Body of pancreas (tissue), 4 donors: ENCODE results near the gene CAMTA1.

Experiments used
- POLR2A ChIP-seq, 3 donors: fragments of 450-650 bp; IDR thresholded peaks; one replicate each; pipeline ENCODE4 v1.6.1; 2016; ENCODE audit warnings: antibody characterized with exemption in 3 of 3, mild to moderate bottlenecking in 2 of 3
- TF ChIP-seq, protein P1 (sequence below), 7 experiments: fragments of 450-650 bp in 4 of 7; fragments of 200-600 bp in 3 of 7; sonication (generic) in 3 of 7; IDR thresholded peaks; one replicate each; pipeline ENCODE4 v1.5.1; 2016 to 2019; ENCODE audit warnings: antibody characterized with exemption in 7 of 7

DNA sequence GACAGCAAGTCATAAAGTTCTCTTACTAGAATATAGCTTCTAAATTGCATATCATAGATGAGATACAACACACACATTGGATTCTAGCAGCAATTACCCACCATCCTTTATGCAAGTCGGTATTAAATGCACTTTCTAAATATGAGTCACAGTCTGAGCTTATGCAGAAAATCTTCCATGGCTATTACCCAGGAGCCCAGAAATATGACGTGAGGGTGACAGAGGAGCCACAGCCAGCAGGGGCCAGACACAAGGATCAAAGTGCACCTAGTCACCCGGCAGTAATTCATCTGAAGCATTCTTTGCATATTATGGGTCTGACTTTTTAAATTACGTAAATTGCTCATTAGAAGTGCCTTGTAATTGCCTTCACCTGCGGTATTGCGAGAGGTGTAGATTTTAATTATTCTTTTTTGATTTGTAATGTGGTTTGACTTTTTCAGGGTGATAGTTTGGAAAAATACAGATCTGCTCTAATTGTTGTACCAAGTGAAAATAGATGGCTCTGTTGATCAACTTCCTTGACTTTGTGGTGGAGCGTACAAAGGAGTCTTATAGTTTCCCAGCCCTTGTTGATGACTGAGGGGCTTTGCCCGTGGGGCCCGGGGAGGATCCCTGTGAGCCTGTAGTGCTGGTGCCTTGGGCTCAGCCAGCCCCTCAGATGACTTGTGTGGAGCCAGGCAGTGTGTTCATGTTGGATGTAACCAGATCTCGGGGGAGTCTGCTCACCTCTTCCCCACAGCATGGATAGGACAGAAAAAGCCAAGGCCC is 515.8 kb downstream of the CAMTA1 start:
- TF ChIP-seq, protein P1, sequence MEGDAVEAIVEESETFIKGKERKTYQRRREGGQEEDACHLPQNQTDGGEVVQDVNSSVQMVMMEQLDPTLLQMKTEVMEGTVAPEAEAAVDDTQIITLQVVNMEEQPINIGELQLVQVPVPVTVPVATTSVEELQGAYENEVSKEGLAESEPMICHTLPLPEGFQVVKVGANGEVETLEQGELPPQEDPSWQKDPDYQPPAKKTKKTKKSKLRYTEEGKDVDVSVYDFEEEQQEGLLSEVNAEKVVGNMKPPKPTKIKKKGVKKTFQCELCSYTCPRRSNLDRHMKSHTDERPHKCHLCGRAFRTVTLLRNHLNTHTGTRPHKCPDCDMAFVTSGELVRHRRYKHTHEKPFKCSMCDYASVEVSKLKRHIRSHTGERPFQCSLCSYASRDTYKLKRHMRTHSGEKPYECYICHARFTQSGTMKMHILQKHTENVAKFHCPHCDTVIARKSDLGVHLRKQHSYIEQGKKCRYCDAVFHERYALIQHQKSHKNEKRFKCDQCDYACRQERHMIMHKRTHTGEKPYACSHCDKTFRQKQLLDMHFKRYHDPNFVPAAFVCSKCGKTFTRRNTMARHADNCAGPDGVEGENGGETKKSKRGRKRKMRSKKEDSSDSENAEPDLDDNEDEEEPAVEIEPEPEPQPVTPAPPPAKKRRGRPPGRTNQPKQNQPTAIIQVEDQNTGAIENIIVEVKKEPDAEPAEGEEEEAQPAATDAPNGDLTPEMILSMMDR (IDR thresholded peaks at IDR 0.05), result no peak
- no peak for TF ChIP-seq POLR2A (IDR thresholded peaks at IDR 0.05)
